GM12878 (cell line): Measurements from ENCODE around the gene MARCKSL1. TPM values are rescaled to one million over a fixed set of nuclear protein-coding genes. Genes with fewer than 3 reads are reported as not detected.

Source experiments
- ATAC-seq: fragments of 200-7000 bp; cut with Tn5 transposase; 3 replicates; pipeline ENCODE4 v1.9.1; 2020; ENCODE audit warnings: mild to moderate bottlenecking, moderate library complexity
- BruUV-seq: library from RNA; stranded (reverse); fragments of 400-500 nt; replicated peaks from 2 replicates; lab custom pipeline; 2021; lab: Mats Ljungman, UMichigan
- CTCF ChIA-PET: fragments of 300-600 bp; sonication (Branson Sonifier 250); formaldehyde crosslinking; extraction: SDS; loops from one replicate; lab custom pipeline; 2021; ENCODE audit warnings: inconsistent platforms; lab: Yijun Ruan, JAX
- POLR2A ChIA-PET: fragments of 350-600 bp; formaldehyde crosslinking; extraction: SDS; loops from one replicate; lab custom pipeline; 2021; ENCODE audit warnings: inconsistent platforms; lab: Charles Lee
- RAD21 ChIA-PET: fragments of 300-600 bp; sonication (Branson Sonifier 250); formaldehyde crosslinking; loops from one replicate; lab custom pipeline; 2023; ENCODE audit warnings: antibody characterized with exemption; ENCODE audit not compliant: unreplicated experiment; lab: Charles Lee
- SMC1A ChIA-PET: fragments of 300-600 bp; sonication (Branson Sonifier 250); formaldehyde crosslinking; loops from one replicate; lab custom pipeline; 2023; ENCODE audit not compliant: unreplicated experiment, uncharacterized antibody; lab: Charles Lee
- DNase-seq: peaks from one replicate; pipeline ENCODE4 v3.0.0-alpha.2; 2011; ENCODE audit warnings: low read depth, low spot score
- FAIRE-seq: peaks from 3 replicates; lab custom pipeline; 2011; peaks lifted over from hg19 to GRCh38; lab: Jason Lieb, UNC
- H2AFZ ChIP-seq: 2 replicates; pipeline ENCODE4 v1.6.0; 2011; ENCODE audit warnings: low read depth, low read length, control low read depth; ENCODE audit not compliant: control insufficient read depth
- H3K27ac ChIP-seq: 2 replicates; pipeline ENCODE4 v1.5.1; 2011; ENCODE audit warnings: control low read depth; ENCODE audit not compliant: control insufficient read depth, insufficient read depth
- H3K27me3 ChIP-seq, 2 experiments: replicated peaks in 1 of 2; 2 replicates each; pipeline versions ENCODE4 v1.6.0 to v1.6.1; 2011; ENCODE audit warnings: low read length in 1 of 2; ENCODE audit not compliant: control insufficient read depth in 2 of 2, insufficient read depth in 2 of 2
- H3K36me3 ChIP-seq, 2 experiments: 2 replicates each; pipeline ENCODE4 v1.5.1; 2011; ENCODE audit warnings: low read length in 1 of 2; ENCODE audit not compliant: control insufficient read depth in 2 of 2, insufficient read depth in 2 of 2
- H3K4me1 ChIP-seq: 2 replicates; pipeline ENCODE4 v1.6.1; 2011; ENCODE audit warnings: mild to moderate bottlenecking, low read length, moderate library complexity, mixed read lengths; ENCODE audit not compliant: control insufficient read depth, insufficient read depth
- H3K4me2 ChIP-seq: 2 replicates; pipeline ENCODE4 v1.6.0; 2011; ENCODE audit warnings: control low read depth; ENCODE audit not compliant: control insufficient read depth, insufficient read depth
- H3K4me3 ChIP-seq: fragments of 200-600 bp; sonication (generic); 2 replicates; pipeline ENCODE4 v1.5.1; 2016
- H3K79me2 ChIP-seq: 2 replicates; pipeline ENCODE4 v1.6.0; 2011; ENCODE audit warnings: low read length; ENCODE audit not compliant: control insufficient read depth, insufficient read depth
- H3K9ac ChIP-seq: 2 replicates; pipeline ENCODE4 v1.8.0; 2011; ENCODE audit warnings: low read length, control low read depth, mixed read lengths; ENCODE audit not compliant: control insufficient read depth, insufficient read depth
- H3K9me3 ChIP-seq: replicated peaks from 3 replicates; pipeline ENCODE4 v1.5.1; 2011; ENCODE audit warnings: mild to moderate bottlenecking, low read length; ENCODE audit not compliant: control insufficient read depth, insufficient read depth
- H4K20me1 ChIP-seq: 2 replicates; pipeline ENCODE4 v1.6.0; 2011; ENCODE audit not compliant: control insufficient read depth, insufficient read depth
- POLR2A ChIP-seq: IDR thresholded peaks from 2 replicates; pipeline ENCODE4 v1.6.1; 2011; ENCODE audit warnings: low read depth, mild to moderate bottlenecking, low read length
- WGBS: methylation state at CpG from one replicate; pipeline ENCODE4 v1.1.6; 2016; ENCODE audit warnings: low lambda C conversion rate; ENCODE audit not compliant: insufficient replicate concordance, insufficient coverage; ENCODE audit errors: missing lambda C conversion rate; 5-methylcytosine and 5-hydroxymethylcytosine counted together
- in situ Hi-C: fragments of 300-500 bp; cut with MboI; formaldehyde crosslinking; loops from 9 replicates; pipeline ENCODE4 v1.14.3; 2018; ENCODE audit warnings: mixed read lengths
- intact Hi-C: fragments of 100-400 bp; cut with micrococcal nuclease; formaldehyde crosslinking; loops from one replicate; pipeline ENCODE4 v1.14.2; 2022; ENCODE audit not compliant: unreplicated experiment
- polyA plus RNA-seq, 11 experiments: library from polyadenylated mRNA; depleted of rRNA in 4 of 11; unstranded in 6 of 11; stranded (reverse) in 5 of 11; fragments of >200 nt; fragmentation: Nextera tagmentation in 4 of 11; fragmentation: Illumina TruSeq in 1 of 11; extraction: Ambion mirVana in 4 of 11; extraction: Trizol in 1 of 11; gene quantifications; 1 replicate in 1 of 11; 2 replicates in 10 of 11; pipeline versions ENCODE4 v1.2.1 to v1.2.3, GENCODE V29; 2011 to 2016; ENCODE audit warnings: inconsistent platforms in 2 of 11, missing spikeins in 2 of 11, low read depth in 1 of 11
- total RNA-seq, 4 experiments: library from RNA; depleted of rRNA in 3 of 4; stranded (reverse); fragments of >200 nt in 3 of 4; fragmentation: Illumina TruSeq in 1 of 4; extraction: Trizol in 1 of 4; gene quantifications; 2 replicates each; pipeline versions ENCODE4 v1.2.1 to v1.2.3, GENCODE V29; 2013 to 2021
- TF ChIP-seq, protein P1 (sequence below): IDR thresholded peaks from 2 replicates; pipeline ENCODE4 v1.6.1; 2012; ENCODE audit warnings: improper control_type of control experiment, low read depth, low read length; ENCODE audit not compliant: insufficient replicate concordance

MARCKSL1 gene
- total and polyA plus RNA-seq, 10 of the 15 experiments (the other 5 are each of a cell fraction or from before 2014, with no cell fraction given): 14.5 to 225 (median 158) TPM

- Histone ChIP-seq H3K4me3 (no peak overlapping the region), H3K9me3 (no peaks in the 10 kb centered on the region), H3K36me3 (peaks cover 3 to 10% of the 10 kb centered on the region in 2 experiments), H4K20me1 (no peaks in the 10 kb centered on the region), H3K4me1 (peaks cover 7% of the 10 kb centered on the region), H3K79me2 (no peaks in the 10 kb centered on the region), H3K9ac (no peak overlapping the region), H3K27ac (no peak overlapping the region), H3K4me2 (no peak overlapping the region), H3K27me3 (no peaks in the 10 kb centered on the region), H2AFZ (no peak overlapping the region)
- ChIA-PET CTCF (interaction anchor here (2.6 kb wide), 1 partner anchor 11 kb away, joined by 7 read pairs; no protein-coding TSS in a partner anchor), RAD21 (no interaction called here), SMC1A (interaction anchor here (0.5 kb wide), 1 partner anchor 153 kb away, joined by 3 read pairs; no protein-coding TSS in a partner anchor), POLR2A (no interaction called here)
- ATAC-seq: no peak
- 98% methylated on average over 12 of the region's 12 CpGs for WGBS
- DNase-seq: no peak
- FAIRE-seq: no peak
- BruUV-seq: no TSS peak
- in situ Hi-C loops (no loop called here), intact Hi-C loops (no loop called here)
- TF ChIP-seq, protein P1, sequence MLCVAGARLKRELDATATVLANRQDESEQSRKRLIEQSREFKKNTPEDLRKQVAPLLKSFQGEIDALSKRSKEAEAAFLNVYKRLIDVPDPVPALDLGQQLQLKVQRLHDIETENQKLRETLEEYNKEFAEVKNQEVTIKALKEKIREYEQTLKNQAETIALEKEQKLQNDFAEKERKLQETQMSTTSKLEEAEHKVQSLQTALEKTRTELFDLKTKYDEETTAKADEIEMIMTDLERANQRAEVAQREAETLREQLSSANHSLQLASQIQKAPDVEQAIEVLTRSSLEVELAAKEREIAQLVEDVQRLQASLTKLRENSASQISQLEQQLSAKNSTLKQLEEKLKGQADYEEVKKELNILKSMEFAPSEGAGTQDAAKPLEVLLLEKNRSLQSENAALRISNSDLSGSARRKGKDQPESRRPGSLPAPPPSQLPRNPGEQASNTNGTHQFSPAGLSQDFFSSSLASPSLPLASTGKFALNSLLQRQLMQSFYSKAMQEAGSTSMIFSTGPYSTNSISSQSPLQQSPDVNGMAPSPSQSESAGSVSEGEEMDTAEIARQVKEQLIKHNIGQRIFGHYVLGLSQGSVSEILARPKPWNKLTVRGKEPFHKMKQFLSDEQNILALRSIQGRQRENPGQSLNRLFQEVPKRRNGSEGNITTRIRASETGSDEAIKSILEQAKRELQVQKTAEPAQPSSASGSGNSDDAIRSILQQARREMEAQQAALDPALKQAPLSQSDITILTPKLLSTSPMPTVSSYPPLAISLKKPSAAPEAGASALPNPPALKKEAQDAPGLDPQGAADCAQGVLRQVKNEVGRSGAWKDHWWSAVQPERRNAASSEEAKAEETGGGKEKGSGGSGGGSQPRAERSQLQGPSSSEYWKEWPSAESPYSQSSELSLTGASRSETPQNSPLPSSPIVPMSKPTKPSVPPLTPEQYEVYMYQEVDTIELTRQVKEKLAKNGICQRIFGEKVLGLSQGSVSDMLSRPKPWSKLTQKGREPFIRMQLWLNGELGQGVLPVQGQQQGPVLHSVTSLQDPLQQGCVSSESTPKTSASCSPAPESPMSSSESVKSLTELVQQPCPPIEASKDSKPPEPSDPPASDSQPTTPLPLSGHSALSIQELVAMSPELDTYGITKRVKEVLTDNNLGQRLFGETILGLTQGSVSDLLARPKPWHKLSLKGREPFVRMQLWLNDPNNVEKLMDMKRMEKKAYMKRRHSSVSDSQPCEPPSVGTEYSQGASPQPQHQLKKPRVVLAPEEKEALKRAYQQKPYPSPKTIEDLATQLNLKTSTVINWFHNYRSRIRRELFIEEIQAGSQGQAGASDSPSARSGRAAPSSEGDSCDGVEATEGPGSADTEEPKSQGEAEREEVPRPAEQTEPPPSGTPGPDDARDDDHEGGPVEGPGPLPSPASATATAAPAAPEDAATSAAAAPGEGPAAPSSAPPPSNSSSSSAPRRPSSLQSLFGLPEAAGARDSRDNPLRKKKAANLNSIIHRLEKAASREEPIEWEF: no peak
- TF ChIP-seq POLR2A: peak; percentile 34; the same call in 1 of the 2 replicates
These were observed 27.7 kb upstream of the MARCKSL1 start for GRCh38 chr1:32363713-32364112.
